ENCODE data around the gene HYCC1.

The HYCC1 gene

GRCh38 chr7:23016345-23017253, 2.7 kb upstream of the HYCC1 start:
- DNase-seq (ENCODE audit: low spot score), result no peak

GRCh38 chr7:23014681-23015080, 751 bp upstream of the HYCC1 start:
- no peak for DNase-seq (ENCODE audit: low spot score)

GRCh38 chr7:23012908-23013714, 819 bp downstream of the HYCC1 start:
- DNase-seq (ENCODE audit: low spot score), result peak; percentile 21

GRCh38 chr7:23012186-23012585, 1.7 kb downstream of the HYCC1 start:
- no peak for DNase-seq (ENCODE audit: low spot score)

GRCh38 chr7:23011222-23011924, 2.6 kb downstream of the HYCC1 start:
- DNase-seq (ENCODE audit: low spot score), result no peak

GRCh38 chr7:23009303-23009702, 4.6 kb downstream of the HYCC1 start:
- no peak for DNase-seq (ENCODE audit: low spot score)

- DNase-seq (ENCODE audit: low spot score), result no peak
These were observed 9.7 kb downstream of the HYCC1 start for GRCh38 chr7:23004247-23004520.

- no peak for DNase-seq (ENCODE audit: low spot score)
These were observed 10.3 kb downstream of the HYCC1 start for GRCh38 chr7:23003505-23004246.

GRCh38 chr7:23002698-23003097, 11.2 kb downstream of the HYCC1 start:
- DNase-seq (ENCODE audit: low spot score), result no peak

GRCh38 chr7:23001610-23002009, 12.3 kb downstream of the HYCC1 start:
- no peak for DNase-seq (ENCODE audit: low spot score)

- no peak for DNase-seq (ENCODE audit: low spot score)
These were observed 13.2 kb downstream of the HYCC1 start for GRCh38 chr7:23000597-23001360.

GRCh38 chr7:22998519-22998896, 15.4 kb downstream of the HYCC1 start:
- DNase-seq (ENCODE audit: low spot score), result no peak

- no peak for DNase-seq (ENCODE audit: low spot score)
These were observed 15.9 kb downstream of the HYCC1 start for GRCh38 chr7:22997871-22998518.

GRCh38 chr7:22996470-22996869, 17.5 kb downstream of the HYCC1 start:
- no peak for DNase-seq (ENCODE audit: low spot score)

- no peak for DNase-seq (ENCODE audit: low spot score)
These were observed 18.9 kb downstream of the HYCC1 start for GRCh38 chr7:22995011-22995410.

- no peak for DNase-seq (ENCODE audit: low spot score)
These were observed 20.8 kb downstream of the HYCC1 start for GRCh38 chr7:22992874-22993840.

GRCh38 chr7:22990588-22990949, 23.4 kb downstream of the HYCC1 start:
- no peak for DNase-seq (ENCODE audit: low spot score)

GRCh38 chr7:22989643-22990587, 24.0 kb downstream of the HYCC1 start:
- no peak for DNase-seq (ENCODE audit: low spot score)

- no peak for DNase-seq (ENCODE audit: low spot score)
These were observed 28.5 kb downstream of the HYCC1 start for GRCh38 chr7:22985436-22985835.

All from hematopoietic multipotent progenitor cell treated with erythropoietin and hydrocortisone succinate and interleukin-3 and kit ligand, for 15 days (in vitro differentiated cells).